Peyer's patch (tissue), 4 donors: ENCODE results near the gene NRG3.

Source experiments
- POLR2A ChIP-seq, 2 donors: fragments of 450-650 bp; IDR thresholded peaks; one replicate each; pipeline ENCODE4 v1.5.1; 2017; ENCODE audit warnings: antibody characterized with exemption in 2 of 2, mild to moderate bottlenecking in 2 of 2, moderate library complexity in 2 of 2
- TF ChIP-seq, protein P1 (sequence below), 6 experiments: fragments of 450-650 bp in 4 of 6; fragments of 200-600 bp in 2 of 6; sonication (generic) in 1 of 6; IDR thresholded peaks; one replicate each; pipeline ENCODE4 v1.5.1; 2017 to 2019; ENCODE audit warnings: antibody characterized with exemption in 6 of 6, mild to moderate bottlenecking in 3 of 6, moderate library complexity in 1 of 6

DNA sequence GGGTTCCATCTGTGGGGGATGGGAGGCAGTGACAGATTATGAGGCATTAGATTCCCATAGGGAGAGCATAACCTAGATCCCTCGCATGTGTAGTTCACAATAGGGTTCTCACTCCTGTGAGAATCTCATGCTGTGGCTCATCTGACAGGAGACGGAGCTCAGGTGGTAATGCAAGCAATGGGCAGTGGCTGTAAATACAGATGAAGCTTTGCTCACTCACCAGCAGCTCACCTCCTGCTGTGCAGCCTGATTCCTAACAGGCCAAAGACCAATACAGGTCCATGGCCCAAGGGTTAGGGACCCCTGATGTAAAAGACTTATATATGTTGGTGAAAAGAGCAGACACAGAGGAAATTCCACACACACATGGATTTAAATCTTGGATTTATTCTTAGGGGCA lies 370.2 kb downstream of the NRG3 start:
- TF ChIP-seq, protein P1, sequence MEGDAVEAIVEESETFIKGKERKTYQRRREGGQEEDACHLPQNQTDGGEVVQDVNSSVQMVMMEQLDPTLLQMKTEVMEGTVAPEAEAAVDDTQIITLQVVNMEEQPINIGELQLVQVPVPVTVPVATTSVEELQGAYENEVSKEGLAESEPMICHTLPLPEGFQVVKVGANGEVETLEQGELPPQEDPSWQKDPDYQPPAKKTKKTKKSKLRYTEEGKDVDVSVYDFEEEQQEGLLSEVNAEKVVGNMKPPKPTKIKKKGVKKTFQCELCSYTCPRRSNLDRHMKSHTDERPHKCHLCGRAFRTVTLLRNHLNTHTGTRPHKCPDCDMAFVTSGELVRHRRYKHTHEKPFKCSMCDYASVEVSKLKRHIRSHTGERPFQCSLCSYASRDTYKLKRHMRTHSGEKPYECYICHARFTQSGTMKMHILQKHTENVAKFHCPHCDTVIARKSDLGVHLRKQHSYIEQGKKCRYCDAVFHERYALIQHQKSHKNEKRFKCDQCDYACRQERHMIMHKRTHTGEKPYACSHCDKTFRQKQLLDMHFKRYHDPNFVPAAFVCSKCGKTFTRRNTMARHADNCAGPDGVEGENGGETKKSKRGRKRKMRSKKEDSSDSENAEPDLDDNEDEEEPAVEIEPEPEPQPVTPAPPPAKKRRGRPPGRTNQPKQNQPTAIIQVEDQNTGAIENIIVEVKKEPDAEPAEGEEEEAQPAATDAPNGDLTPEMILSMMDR (IDR thresholded peaks at IDR 0.05), result no peak
- no peak for TF ChIP-seq POLR2A (IDR thresholded peaks at IDR 0.05)
